Heart left ventricle (tissue), 16 donors: ENCODE data around the gene ZSCAN20. TPM values are rescaled to one million over a fixed set of nuclear protein-coding genes. Genes with fewer than 3 reads are reported as not detected.

Experiments
- ATAC-seq, 4 donors: fragments of 200-7000 bp; cut with Tn5 transposase; one replicate each; pipeline ENCODE4 v1.9.1; 2020 to 2022; ENCODE audit warnings: moderate library complexity in 4 of 4, mild to moderate bottlenecking in 3 of 4, moderate number of reproducible peaks in 1 of 4
- DNase-seq, 5 donors: peaks; one replicate each; pipeline ENCODE4 v3.0.0-alpha.2; 2020
- H3K27ac ChIP-seq, 12 donors: fragments of 200-600 bp; sonication (generic) in 4 of 12; one replicate each; pipeline versions ENCODE4 v1.5.0 to v1.8.0; 2016 to 2022; ENCODE audit warnings: mild to moderate bottlenecking in 2 of 12
- H3K27me3 ChIP-seq, 9 donors: fragments of 200-600 bp; sonication (generic) in 2 of 9; one replicate each; pipeline versions ENCODE4 v1.5.1 to v1.8.0; 2016 to 2022; ENCODE audit warnings: mild to moderate bottlenecking in 3 of 9
- H3K36me3 ChIP-seq, 9 donors: fragments of 200-600 bp; sonication (generic) in 2 of 9; one replicate each; pipeline versions ENCODE4 v1.5.0 to v1.8.0; 2018 to 2022; ENCODE audit warnings: mild to moderate bottlenecking in 2 of 9
- H3K4me1 ChIP-seq, 12 donors: fragments of 200-600 bp; sonication (generic) in 4 of 12; one replicate each; pipeline versions ENCODE4 v1.5.0 to v1.8.0; 2016 to 2022; ENCODE audit warnings: mild to moderate bottlenecking in 3 of 12
- H3K4me3 ChIP-seq, 12 donors: fragments of 200-600 bp; sonication (generic) in 4 of 12; one replicate each; pipeline versions ENCODE4 v1.5.0 to v1.8.0; 2017 to 2022; ENCODE audit warnings: mild to moderate bottlenecking in 9 of 12, moderate library complexity in 4 of 12
- H3K9me3 ChIP-seq, 12 donors: fragments of 200-600 bp; sonication (generic) in 4 of 12; one replicate each; pipeline versions ENCODE4 v1.5.0 to v1.8.0; 2016 to 2022; ENCODE audit warnings: mild to moderate bottlenecking in 1 of 12
- POLR2A ChIP-seq, 2 donors: fragments of 450-650 bp; IDR thresholded peaks; one replicate each; pipeline ENCODE4 v1.6.1; 2017; ENCODE audit warnings: antibody characterized with exemption in 2 of 2, mild to moderate bottlenecking in 2 of 2, moderate library complexity in 2 of 2
- WGBS, 4 donors: extraction: QIAGEN DNeasy Blood & Tissue Kit in 2 of 4; methylation state at CpG; one replicate each; pipeline versions ENCODE4 v1.1.5 to v1.1.7; 2013 to 2018; 5-methylcytosine and 5-hydroxymethylcytosine counted together
- intact Hi-C, 10 donors: fragments of 100-400 bp; cut with DNase I; formaldehyde crosslinking; loops; one replicate each; pipeline versions ENCODE4 v1.11.1 to v1.14.2; 2022
- polyA plus RNA-seq, 2 donors: library from polyadenylated mRNA; stranded (reverse); fragments of 200-250 nt; gene quantifications; one replicate each; pipeline ENCODE4 v1.2.3, GENCODE V29; 2013
- total RNA-seq, 9 donors: library from RNA; depleted of rRNA in 2 of 9; stranded (reverse); fragments of >200 nt in 2 of 9; fragmentation: NEBNext Ultra II Directional in 3 of 9; extraction: Animal tissue kit (Norgen Biotek cat#: 25700) in 3 of 9; gene quantifications; one replicate each; pipeline versions ENCODE4 v1.1.0 to v1.2.4, GENCODE V29; 2016 to 2023
- TF ChIP-seq, protein P1 (sequence below), 12 donors: fragments of 200-600 bp; sonication (generic) in 4 of 12; IDR thresholded peaks; one replicate each; pipeline versions ENCODE4 v1.5.0 to v1.8.0; 2018 to 2022; ENCODE audit warnings: antibody characterized with exemption in 12 of 12, mild to moderate bottlenecking in 5 of 12
- donor health status: ischemic (EF 13 %, LVEDD 7.1; RV severe dilation, severe dysfunction).
- donor health status: healthy with polysubstance abuse.
- donor health status: DM: no; HTN: yes; CAD: no.
- donor health status: DM: no; HTN: no; CAD: no.
- donor health status: ischemic (EF 25% LVEDD 6.9; RV normal size, moderate dysfunction).
- donor health status: ischemic (EF 25% LVEDD 5.7; RV mildly dilated, moderate dysfunction).
- donor health status: healthy.
- donor health status: DM: yes; HTN: yes; CAD: no.
- donor health status: ischemic (EF 35%, LVEDD 5.7; RV mildly dilated, moderate dysfunction).
- donor health status: nonischemic (EF 11% LVEDD 7.7; RV severe dilation, severe dysfunction).
- donor health status: DM: yes; HTN: yes; CAD: no.
- donor health status: PGD.
- donor health status: ischemic (EF 29% LVEDD 5.4; RV normal size, mild dysfunction).
- donor health status: nonischemic (EF 23%, LVEDD 6.1; RV moderate dilation, normal function).

ZSCAN20 gene
- total and polyA plus RNA-seq, 11 donors = 1.4 to 8.8 (median 6.0) TPM

DNA sequence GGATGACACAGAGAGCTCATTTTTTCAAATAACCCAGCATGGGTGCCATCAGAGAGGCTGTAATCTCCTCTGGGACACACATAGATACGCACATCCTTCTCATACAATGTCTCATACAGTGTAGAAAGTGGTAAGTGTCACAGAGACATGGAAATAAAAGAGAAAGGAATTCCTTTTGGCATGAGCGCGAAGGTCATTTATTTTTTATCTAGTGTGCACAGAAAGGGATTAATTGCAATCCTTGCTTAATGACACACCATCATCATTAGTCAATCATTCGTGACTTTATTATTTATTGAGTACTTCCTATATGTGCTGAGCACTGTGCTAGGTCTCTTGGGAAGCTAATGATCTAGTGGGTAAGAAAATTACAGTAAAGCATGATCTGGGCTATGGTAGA, 5.0 kb downstream of the ZSCAN20 start:
- Histone ChIP-seq H3K27me3 (no peaks in the 10 kb centered on the region), H3K4me3 (no peak overlapping the region), H3K4me1 (peaks cover 0 to 29% (median 16%) of the 10 kb centered on the region in 12 donors), H3K9me3 (no peaks in the 10 kb centered on the region), H3K36me3 (peaks cover 0 to 37% (median 27%) of the 10 kb centered on the region in 9 donors), H3K27ac (no peak overlapping the region)
- TF ChIP-seq POLR2A (IDR thresholded peaks at IDR 0.05) = no peak
- TF ChIP-seq, protein P1, sequence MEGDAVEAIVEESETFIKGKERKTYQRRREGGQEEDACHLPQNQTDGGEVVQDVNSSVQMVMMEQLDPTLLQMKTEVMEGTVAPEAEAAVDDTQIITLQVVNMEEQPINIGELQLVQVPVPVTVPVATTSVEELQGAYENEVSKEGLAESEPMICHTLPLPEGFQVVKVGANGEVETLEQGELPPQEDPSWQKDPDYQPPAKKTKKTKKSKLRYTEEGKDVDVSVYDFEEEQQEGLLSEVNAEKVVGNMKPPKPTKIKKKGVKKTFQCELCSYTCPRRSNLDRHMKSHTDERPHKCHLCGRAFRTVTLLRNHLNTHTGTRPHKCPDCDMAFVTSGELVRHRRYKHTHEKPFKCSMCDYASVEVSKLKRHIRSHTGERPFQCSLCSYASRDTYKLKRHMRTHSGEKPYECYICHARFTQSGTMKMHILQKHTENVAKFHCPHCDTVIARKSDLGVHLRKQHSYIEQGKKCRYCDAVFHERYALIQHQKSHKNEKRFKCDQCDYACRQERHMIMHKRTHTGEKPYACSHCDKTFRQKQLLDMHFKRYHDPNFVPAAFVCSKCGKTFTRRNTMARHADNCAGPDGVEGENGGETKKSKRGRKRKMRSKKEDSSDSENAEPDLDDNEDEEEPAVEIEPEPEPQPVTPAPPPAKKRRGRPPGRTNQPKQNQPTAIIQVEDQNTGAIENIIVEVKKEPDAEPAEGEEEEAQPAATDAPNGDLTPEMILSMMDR (IDR thresholded peaks at IDR 0.05) = no peak
- WGBS, 4 donors = 73 to 94% (median 87%) methylated on average over 4 of the region's 4 CpGs
- ATAC-seq (no peak), DNase-seq (no peak)
- intact Hi-C loops = loop anchor here in 4 of 10 donors (5.0 to 10.0 kb wide), 4 partner anchors 135 to 383 kb away; no protein-coding TSS in a partner anchor

GRCh38 chr1:33482412-33482811, 10.0 kb downstream of the ZSCAN20 start:
- Histone ChIP-seq H3K27me3 (no peaks in the 10 kb centered on the region), H3K27ac (no peak overlapping the region), H3K4me3 (no peak overlapping the region), H3K9me3 (peaks cover 0 to 30% (median 10%) of the 10 kb centered on the region in 12 donors), H3K36me3 (peaks cover 0 to 83% (median 48%) of the 10 kb centered on the region in 9 donors), H3K4me1 (peaks cover 0 to 2% (median 0%) of the 10 kb centered on the region in 12 donors)
- no peak for ATAC-seq
- intact Hi-C loops = loop anchor here in 1 of 10 donors (5.0 kb wide), 1 partner anchor 85 kb away; no protein-coding TSS in a partner anchor
- TF ChIP-seq, protein P1 (IDR thresholded peaks at IDR 0.05) = no peak
- TF ChIP-seq POLR2A (IDR thresholded peaks at IDR 0.05) = no peak
- 93 to 97% (median 95%) methylated on average over 2 of the region's 2 CpGs for WGBS, 4 donors
- no peak for DNase-seq

GRCh38 chr1:33488624-33489023, 16.2 kb downstream of the ZSCAN20 start:
- intact Hi-C loops = no loop called here
- no peak for TF ChIP-seq POLR2A (IDR thresholded peaks at IDR 0.05)
- TF ChIP-seq, protein P1 (IDR thresholded peaks at IDR 0.05) = no peak
- 95 to 99% (median 96%) methylated on average over 2 of the region's 2 CpGs for WGBS, 4 donors
- H3K4me1 ChIP-seq = no peaks in the 10 kb centered on the region
- H3K4me3 ChIP-seq = no peak overlapping the region
- no peak overlapping the region for H3K27ac ChIP-seq
- H3K27me3 ChIP-seq = no peaks in the 10 kb centered on the region
- ATAC-seq (no peak), DNase-seq (no peak)
- peaks cover 0 to 37% (median 18%) of the 10 kb centered on the region in 12 donors for H3K9me3 ChIP-seq
- peaks cover 14 to 89% (median 76%) of the 10 kb centered on the region in 9 donors for H3K36me3 ChIP-seq

DNA sequence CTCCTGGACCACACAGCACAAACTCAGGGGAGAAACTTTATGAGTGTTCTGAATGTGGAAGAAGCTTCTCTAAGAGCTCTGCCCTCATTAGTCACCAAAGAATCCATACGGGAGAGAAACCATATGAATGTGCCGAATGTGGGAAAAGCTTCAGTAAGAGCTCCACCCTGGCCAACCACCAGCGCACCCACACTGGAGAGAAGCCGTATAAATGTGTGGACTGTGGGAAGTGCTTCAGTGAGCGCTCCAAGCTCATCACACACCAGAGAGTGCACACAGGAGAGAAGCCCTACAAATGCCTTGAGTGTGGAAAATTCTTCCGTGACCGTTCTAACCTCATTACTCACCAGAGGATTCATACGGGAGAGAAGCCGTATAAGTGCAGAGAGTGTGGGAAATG, 22.5 kb downstream of the ZSCAN20 start:
- no peak for DNase-seq
- Histone ChIP-seq H3K9me3 (peaks cover 0 to 59% (median 29%) of the 10 kb centered on the region in 12 donors), H3K27ac (no peak overlapping the region), H3K36me3 (peaks cover 17 to 68% (median 49%) of the 10 kb centered on the region in 9 donors), H3K27me3 (no peaks in the 10 kb centered on the region), H3K4me3 (no peak overlapping the region), H3K4me1 (no peaks in the 10 kb centered on the region)
- ATAC-seq = no peak
- intact Hi-C loops = no loop called here
- TF ChIP-seq POLR2A (IDR thresholded peaks at IDR 0.05) = no peak
- TF ChIP-seq, protein P1 (IDR thresholded peaks at IDR 0.05) = no peak
- WGBS, 4 donors = 96 to 99% (median 97%) methylated on average over 9 of the region's 9 CpGs
